ENCODE measurements around the gene TMCC1. TPM values are rescaled to one million over a fixed set of nuclear protein-coding genes. Genes with fewer than 3 reads are reported as not detected.
"Not testable (repeated sequence)": the region's sequence is repeated elsewhere in the genome, so short reads cannot be mapped to it uniquely, and the experiment has no call there.

TMCC1 gene
- total RNA-seq, 1 donor from 2014 or later: 30.5 TPM

DNA sequence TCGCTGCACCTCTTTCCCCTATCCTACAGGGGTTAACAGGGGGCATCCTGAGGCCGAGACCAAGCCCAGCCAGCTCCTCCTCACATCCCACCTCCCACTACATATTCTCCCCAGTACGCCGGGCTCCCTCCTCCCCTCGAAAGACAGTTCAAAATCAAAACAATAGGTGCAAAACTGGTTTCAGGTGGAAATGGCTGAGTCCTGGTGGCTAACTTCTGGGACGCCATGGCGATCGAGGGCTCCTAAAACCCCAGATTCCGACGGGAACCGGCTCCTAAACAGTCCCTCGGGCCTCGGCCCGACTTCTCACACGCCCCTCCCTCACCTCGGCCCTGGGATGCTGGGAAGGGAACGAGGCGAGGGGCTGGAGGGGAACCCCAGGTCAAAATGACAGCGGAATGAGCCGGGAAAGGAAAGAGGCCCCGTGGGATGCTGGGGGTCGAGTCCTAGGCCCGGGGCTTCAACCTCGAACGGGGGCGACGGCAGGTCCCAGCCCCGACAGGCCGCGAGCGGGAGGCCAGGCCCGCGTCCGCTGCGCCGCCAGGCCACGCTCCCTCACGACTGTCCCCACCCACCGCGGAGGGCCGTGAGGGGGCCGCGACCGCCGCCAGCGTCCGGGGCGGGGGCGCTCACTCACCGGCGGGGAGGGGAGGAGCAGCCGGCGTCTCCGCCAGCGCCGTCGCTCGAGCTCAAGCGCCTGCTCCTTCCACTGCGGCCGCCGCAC is 492 bp downstream of the TMCC1 start:
- DNase-seq (ENCODE audit: low read depth): no peak

DNA sequence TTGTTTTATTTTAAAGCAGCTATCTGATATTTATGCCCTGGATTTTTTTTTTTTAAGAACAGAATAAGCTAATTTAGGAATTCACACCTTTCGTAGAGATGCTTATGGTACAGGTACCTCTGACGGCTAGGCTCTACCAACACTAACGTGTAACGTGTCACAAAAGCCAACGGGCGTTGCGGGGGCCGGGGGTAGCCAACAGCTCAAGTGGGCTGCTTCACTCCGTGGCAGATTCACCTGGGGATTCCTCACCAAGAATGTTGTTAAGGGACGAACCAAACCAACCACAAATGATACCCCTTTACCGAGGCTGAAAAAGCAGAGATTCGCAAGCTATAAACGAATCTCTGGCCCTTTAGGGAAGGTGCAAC is 1.0 kb downstream of the TMCC1 start:
- no peak for DNase-seq (ENCODE audit: low read depth)

DNA sequence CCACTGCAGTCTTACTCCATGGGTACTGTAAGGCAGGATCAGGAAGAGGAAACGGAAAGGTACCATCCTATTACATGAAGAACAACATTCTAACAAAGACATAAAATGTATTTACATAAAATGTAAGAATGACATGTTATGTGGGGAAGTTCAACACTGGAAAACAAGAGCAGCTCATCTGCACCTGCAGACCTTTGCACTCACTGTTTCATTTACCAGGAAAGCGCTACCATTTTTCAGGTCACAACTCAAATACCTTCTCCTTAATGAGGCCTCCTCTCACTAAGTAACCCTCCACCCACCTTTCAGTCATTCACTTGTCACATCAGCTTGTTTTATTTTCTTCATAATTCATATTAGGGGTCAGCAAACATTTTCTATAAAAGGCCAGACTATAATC is 2.6 kb downstream of the TMCC1 start:
- DNase-seq (ENCODE audit: low read depth): no peak

DNA sequence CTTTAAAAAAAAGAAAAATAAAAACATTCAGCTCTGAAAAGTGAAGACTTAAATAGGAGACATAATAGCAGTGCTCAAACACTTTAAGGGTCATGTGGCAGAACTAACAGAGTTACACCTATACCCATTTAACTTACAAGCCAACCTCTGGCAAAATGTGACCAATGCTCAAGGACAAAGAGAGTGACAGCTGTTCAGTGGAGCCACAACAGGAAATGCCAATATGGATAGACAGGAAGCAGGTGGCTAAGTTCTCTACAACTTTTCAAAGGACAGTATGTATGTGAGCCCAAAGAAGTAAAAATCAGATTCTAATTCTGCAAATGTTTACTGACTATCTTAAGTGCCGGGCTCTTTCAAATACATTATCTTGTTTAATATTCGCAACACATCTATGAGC is 3.4 kb downstream of the TMCC1 start:
- DNase-seq (ENCODE audit: low read depth): no peak

DNA sequence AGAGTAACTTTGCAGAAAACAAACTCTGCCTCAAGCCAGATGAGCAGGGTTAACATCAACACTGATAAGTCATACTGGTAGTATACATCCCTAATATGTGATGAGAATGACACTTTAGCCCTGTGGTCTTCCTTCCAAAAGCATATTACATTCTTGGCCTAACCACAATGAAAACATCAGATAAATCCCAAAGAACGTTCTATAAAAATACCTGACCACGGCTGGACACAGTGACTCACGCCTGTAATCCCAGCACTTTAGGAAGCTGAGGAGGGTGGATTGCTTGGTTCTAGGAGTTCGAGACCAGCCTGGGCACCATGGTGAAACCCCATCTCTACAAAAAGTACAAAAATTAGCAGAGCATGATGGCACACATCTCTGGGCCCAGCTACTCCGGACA is 4.7 kb downstream of the TMCC1 start:
- DNase-seq (ENCODE audit: low read depth): peak; percentile 88

DNA sequence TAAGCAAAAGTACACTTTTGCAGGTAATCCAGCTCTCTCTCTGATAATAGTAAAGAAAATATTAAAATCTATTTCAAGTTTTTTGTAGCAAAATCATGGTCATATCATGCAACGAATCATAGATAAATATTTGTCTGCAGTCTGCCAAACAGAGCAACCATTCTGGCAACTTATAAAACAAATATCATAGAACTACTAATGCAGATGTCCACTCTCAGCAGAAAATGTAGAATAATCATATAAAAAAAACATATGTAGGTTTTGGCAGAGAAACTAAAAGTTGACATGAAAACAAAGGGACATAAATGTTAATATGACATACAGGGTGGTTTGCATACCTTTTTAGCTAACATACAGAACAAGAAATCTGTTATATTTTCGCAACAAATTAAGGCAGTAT is 12.2 kb downstream of the TMCC1 start:
- no peak for DNase-seq (ENCODE audit: low read depth)

DNA sequence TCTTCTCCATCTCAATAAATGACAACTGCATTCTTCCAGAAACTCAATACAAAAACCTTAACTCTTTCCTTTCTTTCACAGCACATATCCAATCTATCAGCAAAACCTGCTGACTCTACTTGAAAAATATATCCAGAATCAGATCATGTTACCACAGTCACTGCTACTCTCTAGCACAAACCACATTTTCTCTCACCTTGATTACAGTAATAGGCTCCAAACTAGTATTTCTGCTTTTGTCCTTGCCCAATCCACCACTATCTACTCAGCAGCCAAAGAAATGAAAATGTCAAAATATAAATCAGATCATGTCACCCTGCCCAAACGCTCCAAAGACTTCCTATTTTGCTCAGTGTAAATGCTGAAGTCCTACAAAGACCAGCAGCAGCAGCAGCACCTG is 15.2 kb downstream of the TMCC1 start:
- no peak for DNase-seq (ENCODE audit: low read depth)

DNA sequence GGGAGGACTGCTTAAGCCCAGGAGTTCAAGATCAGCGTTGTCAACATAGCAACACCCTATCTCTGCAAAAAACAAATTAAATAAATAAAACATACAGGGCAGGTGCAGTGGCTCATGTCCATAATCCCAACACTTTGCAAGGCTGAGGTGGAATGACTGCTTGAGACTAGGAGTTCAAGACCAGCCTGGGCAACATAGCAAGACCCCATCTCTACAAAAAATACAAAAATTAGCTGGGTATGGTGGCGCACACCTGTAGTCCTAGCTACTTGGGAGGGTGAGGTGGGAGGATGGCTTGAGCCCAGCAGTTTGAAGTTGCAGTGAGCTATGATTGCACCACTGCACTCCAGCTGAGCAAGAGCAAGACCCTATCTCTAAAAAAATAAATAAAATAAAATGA is 19.0 kb downstream of the TMCC1 start:
- DNase-seq (ENCODE audit: low read depth): not testable (repeated sequence)

DNA sequence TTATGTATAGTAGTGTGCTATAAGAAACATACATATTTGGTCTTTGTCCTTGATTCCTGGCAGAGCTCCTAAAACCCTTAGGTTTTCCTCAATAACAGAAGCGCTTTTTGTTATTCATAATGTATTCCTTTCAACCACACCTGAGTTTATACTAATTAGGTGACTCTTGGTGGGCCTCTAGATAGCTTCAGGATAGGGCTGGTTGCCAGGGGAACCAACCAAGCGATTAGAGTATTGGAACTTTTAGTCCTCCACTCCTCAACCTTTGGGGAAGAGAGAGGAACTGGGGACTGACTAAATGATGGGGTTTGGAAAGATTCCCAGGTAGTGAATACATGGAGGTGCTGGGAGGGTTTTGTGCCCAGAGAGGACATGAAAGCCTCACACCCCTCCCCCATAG is 24.6 kb downstream of the TMCC1 start:
- DNase-seq (ENCODE audit: low read depth): no peak

DNA sequence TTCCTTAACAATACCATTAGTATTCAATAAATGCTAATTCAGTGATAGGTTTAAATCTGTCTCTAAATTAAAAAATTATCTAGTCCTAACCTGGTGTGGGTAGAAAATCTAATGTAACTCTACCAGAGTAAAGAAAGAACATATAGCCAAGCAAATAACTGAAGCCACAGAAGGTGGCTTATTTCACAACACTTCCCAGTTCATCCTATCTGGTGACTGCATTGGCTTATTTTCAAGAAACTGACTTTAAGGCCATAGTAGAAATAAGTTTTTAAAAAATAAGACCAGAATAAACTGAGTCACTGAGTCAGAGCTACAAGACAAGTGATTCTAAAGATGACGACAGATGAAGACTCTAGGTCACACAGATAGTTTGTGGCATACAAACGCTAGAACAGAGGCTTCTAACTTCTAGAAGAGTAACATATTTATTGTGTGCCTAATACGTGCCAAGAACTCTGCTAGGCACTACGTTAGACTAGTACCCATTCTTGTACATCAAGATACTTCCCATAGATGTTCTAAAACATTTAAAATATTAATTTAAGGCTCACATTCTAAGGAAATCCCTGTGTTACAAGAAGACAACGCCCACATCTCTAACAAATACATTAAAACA is 25.9 kb downstream of the TMCC1 start:
- DNase-seq (ENCODE audit: low read depth): no peak

DNA sequence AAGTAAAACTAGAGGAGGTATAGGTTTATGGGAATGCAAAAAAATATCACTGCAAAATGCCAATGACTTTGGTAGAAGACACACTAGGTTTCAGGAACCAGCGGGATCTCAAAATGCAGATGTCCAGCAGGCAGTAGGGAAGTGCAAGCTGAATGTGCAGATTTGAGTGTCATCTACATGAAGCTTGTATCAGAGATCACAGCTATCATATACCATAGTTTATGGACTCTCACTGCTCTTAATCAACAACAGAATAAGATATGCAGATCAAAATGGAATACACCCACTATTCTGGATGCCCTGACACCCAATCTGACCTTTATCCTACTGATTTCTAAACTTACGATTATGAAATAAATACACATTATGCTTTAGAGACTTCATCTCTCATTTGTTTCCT is 27.7 kb downstream of the TMCC1 start:
- DNase-seq (ENCODE audit: low read depth): no peak

DNA sequence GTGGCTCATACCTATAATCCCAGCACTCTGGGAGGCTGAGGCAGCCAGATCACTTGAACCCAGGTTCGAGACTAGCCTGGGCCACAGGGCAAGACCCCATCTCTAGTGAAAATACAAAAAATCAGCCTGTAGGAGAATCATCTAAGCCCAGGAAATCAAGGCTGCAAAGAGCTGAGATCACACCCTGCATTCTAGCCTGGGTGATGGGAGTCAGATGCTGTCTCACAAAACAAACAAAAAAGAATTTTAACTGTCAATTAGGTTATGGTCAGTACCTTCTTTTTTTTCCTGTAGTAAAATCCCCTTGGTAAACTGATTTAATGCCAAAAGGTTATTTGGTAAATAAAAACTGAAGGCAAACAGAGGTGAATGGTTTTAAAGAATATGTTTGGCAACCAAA is 29.0 kb downstream of the TMCC1 start:
- DNase-seq (ENCODE audit: low read depth): no peak

DNA sequence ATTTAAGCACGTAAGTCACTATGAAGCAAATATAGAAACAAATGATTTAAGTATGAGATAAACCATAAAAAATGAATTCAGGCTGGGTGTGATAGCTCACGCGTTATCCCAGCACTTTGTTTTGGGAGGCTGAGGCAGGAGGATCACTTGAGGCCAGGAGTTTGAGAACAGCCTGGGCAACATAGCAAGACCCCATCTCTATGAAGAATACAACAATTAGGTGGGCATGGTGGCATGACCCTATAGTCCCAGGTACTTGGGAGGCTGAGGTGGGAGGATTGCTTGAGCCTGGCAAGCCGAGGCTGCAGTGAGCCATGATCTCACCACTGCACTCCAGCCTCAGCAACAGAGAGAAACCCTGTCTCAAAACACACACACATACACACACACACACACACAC is 34.2 kb downstream of the TMCC1 start:
- DNase-seq (ENCODE audit: low read depth): no peak

DNA sequence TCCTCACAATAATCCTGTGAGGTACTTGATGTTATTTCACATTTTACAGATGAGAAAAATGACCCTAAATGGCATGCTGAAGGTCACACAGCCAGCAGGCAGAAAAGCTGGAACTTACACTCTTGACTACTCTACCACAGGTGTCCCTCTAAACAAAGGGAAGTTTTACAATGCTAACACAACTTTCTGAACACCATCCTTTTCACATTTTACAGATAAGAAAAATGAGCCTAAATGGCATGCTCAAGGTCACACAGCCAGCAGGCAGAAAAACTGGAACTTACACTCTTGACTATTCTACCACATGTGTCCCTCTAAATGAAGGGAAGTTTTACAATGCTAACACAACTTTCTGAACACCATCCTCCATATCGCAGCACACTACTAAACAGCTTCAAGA is 35.6 kb downstream of the TMCC1 start:
- no peak for DNase-seq (ENCODE audit: low read depth)

DNA sequence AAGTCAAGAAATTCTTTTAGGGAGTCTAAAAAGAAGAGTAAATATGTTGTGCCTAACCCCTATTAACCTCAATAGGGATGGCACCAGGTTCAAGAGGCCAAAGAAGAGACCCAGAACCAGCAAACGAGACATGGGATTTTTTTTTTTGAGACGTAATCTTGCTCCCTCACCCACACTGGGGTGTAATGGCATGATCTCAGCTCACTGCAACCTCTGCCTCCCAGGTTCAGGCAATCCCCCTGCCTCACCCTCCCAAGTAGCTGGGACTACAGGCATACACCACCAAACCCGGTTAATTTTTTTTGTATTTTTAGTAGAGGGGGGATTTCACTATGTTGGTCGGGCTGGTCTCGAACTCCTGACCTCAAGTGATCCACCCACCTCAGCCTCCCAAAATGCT is 36.7 kb downstream of the TMCC1 start:
- DNase-seq (ENCODE audit: low read depth): not testable (repeated sequence)

DNA sequence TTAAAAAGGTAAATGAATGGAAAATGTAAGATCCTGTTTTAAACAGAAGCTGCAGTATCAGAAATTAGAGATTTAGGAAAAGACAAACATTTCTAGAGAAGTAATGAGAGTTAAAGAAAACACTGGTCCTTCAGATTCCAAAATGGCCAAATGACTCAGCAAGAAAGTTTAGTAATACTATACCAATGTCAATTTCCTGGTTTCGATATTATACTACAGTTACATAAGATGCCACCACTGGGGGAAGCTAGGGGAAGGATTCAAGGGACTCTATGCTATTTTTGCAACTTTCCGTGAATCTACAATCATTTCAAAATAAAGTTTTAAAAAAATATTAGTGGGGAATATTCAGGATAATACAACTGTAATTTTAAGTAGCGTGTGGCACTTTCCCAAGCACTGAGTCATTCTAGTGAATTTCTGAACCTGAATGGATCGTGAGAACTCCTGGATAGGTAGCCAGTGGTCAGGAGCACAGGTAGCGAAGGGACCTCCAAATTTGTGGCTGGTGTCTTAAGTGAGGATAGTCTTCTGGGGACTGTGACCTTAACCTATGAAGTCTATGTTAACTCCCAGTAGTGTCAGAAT is 37.6 kb downstream of the TMCC1 start:
- peak; percentile 72 for DNase-seq (ENCODE audit: low read depth)

DNA sequence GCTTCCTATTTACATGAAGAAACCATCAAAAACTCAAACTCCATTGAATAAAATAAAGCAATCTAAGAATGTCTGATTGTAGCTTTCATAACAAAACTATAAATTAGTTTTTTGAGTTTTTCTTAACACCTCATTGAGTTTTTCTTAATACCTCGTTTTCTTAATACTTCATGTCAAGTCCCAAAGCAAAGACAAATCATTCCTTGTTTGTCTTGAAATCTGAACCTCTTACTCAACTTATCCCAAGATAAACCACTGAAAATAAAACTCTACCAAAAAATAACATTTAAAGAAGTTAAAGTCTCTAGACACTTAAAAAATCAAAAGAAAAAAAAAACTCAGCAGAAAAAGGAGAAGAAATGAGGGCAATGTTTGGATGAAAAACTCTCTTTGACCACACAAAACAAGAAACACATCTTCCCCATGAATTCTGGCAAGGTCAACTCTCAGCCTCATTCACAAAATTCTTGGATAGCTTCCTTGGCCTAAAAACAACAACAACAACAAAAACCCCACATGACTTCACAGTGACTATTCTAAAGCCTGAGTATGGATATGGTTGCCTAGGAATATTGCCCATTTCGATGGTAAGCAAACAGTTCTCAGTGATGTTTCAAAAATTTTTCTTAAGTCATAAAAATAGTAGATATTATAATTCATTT is 38.2 kb downstream of the TMCC1 start:
- no peak for DNase-seq (ENCODE audit: low read depth)

DNA sequence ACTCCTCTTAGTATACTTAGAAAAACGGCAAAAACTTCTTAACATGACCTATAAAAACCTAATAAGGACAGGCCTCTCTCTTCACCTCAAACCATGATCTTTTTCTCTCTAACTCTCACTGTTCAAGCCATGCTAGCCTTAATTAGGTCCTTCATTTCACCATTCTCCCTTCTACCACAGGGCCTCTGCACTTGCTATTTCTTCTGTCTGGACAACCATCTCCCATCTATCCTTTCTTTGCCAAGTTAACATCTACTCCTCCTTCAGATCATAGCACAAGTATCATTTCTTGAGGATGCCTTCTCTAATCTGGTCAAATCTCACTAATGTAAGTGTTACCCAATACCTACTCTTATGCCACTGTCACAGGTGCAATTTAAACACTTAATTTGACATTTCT is 39.1 kb downstream of the TMCC1 start:
- DNase-seq (ENCODE audit: low read depth): no peak

DNA sequence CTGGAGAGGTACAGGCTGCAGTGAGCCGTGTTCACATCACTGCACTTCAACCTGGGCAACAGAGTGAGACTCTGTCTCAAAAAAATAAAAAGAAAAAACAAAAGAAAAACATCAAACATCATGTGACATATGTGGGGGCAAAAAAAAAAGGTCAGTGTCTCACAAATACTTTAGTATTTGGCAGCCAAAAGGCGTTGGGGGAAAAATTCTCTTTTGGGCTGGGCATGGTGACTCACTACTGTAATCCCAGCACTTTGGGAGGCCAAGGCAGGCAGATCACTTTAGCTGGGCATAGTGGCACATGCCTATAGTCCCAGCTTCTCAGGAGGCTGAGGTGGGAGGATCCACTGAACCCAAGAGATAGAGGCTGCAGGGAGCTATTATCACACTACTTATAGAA is 47.6 kb downstream of the TMCC1 start:
- DNase-seq (ENCODE audit: low read depth): no peak

DNA sequence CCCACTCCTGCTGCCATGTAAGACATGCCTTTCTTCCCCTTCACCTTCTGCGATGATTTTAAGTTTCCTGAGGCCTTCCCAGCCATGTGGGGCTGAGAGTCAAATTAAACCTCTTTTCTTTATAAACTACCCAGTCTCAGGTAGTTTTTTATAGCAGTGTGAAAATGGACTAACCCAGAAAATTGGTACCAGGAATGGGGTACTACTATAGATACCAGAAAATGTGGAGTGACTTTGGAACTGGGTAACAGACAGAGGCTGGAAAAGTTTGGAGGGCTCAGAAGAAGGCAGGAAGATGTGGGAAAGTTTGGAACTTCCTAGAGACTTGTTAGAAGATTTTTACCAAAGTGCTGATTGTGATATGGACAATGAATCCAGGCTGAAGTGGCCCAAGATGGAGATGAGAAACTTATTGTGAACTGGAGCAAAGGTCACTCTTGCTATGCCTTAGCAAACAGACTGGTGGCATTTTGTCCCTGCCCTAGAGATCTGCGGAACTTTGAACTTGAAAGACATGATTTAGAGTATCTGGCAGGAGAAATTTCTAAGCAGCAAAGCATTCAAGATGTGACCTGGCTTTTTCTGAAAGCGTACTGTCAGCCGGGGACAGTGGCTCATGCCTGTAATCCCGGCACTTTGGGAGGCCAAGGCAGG is 52.7 kb downstream of the TMCC1 start:
- no peak for DNase-seq (ENCODE audit: low read depth)

DNA sequence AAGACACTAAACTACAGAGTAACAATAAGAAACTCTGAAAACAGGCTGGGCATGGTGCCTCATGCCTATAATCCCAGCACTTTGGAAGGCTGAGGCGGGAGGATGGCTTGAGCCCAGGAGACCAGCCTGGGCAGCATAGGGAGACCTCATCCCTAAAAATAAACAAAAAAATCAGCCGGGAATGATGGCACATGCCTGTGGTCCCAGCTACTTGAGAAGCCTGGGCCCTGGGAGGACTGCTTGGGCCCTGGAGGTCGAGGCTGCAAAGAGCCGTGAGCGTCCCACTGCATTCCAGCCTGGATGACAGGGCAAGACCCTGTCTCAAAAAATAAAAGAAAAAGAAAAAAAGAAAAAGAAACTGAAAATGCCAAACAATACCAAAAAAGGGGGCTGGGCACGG is 55.4 kb downstream of the TMCC1 start:
- DNase-seq (ENCODE audit: low read depth): no peak

DNA sequence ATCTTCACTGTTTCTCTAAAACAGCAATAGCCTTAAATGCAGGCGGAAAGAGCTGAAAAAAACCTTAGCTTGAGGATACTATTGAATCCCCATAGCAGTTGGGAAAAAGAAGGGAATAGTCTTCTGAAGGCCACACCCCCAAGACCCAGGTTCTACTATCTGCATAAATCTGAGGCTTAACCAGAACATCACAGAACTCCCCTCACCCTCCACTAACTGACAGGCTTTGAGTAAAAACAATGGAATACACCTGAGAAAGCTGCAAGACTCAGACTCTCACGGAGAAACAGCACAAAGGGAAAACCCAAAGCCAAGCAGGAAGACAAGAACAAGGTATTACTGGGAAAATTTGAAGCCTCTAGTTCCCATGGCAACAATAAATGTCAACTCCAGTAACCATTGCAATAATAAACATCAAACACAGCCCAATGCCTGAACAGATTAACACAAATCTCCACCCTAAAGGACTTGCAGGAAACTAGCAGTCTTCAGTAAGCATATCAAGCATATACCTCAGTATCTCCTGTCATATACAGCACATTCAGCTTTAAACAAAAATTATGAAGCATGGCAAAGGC is 56.4 kb downstream of the TMCC1 start:
- DNase-seq (ENCODE audit: low read depth): peak; percentile 56

All from renal cortical epithelial cell (primary cell).